Measurements from ENCODE around the gene PRSS53. TPM values are rescaled to one million over a fixed set of nuclear protein-coding genes. Genes with fewer than 3 reads are reported as not detected.

The PRSS53 gene
- total RNA-seq, 1 donor from 2014 or later = 1.2 TPM

GRCh38 chr16:31113121-31114120 is 24.7 kb upstream of the PRSS53 start:
- Histone ChIP-seq H3K4me3 (peak overlapping the region; percentile 33), H3K27ac (replicated peaks) (peak overlapping the region; percentile 99), H3K27me3 (ENCODE audit: low read depth) (no peaks in the 10 kb centered on the region), H3K36me3 (peaks cover 34% of the 10 kb centered on the region), H3K4me1 (peaks cover 69% of the 10 kb centered on the region), H3K9me3 (replicated peaks) (no peaks in the 10 kb centered on the region)
- no peak for TF ChIP-seq CTCF (IDR thresholded peaks at IDR 0.05; ENCODE audit: borderline replicate concordance)
- DNase-seq = no peak
- intact Hi-C loops (cut with micrococcal nuclease) = no loop called here

- intact Hi-C loops (cut with micrococcal nuclease) = no loop called here
- no peak for DNase-seq
- TF ChIP-seq CTCF (IDR thresholded peaks at IDR 0.05; ENCODE audit: borderline replicate concordance) = no peak
- H3K27ac ChIP-seq (replicated peaks) = peak overlapping the region; percentile 99
- no peak overlapping the region for H3K4me3 ChIP-seq
- H3K4me1 ChIP-seq = peaks cover 68% of the 10 kb centered on the region
- H3K36me3 ChIP-seq = peaks cover 34% of the 10 kb centered on the region
- H3K9me3 ChIP-seq (replicated peaks) = no peaks in the 10 kb centered on the region
- H3K27me3 ChIP-seq (ENCODE audit: low read depth) = no peaks in the 10 kb centered on the region
Observed at GRCh38 chr16:31112711-31113110, 24.0 kb upstream of the PRSS53 start.

DNA sequence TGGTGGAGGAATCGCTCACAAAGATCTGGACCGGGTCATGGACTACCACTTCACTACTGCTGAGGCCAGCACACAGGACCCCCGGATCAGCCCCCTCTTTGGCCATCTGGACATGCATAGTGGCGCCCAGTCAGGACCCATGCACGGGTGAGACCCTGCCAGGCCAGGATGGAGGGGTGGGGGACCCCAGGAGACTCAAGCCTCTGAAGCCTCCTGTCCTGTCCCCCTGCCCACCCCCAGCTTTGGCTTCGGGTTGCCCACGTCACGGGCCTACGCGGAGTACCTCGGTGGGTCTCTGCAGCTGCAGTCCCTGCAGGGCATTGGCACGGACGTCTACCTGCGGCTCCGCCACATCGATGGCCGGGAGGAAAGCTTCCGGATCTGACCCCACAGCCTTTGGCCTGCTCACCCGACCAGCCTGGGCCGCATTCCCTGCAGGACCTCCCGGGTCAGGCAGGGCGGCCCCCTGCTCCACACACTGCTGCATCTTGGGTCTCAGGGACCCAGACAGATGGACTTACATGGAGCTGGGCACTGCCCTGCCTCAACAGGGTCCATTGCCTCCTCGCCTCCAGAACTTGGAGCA is 23.2 kb upstream of the PRSS53 start:
- Histone ChIP-seq H3K4me1 (peaks cover 65% of the 10 kb centered on the region), H3K27ac (replicated peaks) (peak overlapping the region; percentile 99), H3K4me3 (no peak overlapping the region), H3K36me3 (peaks cover 34% of the 10 kb centered on the region), H3K27me3 (ENCODE audit: low read depth) (no peaks in the 10 kb centered on the region), H3K9me3 (replicated peaks) (no peaks in the 10 kb centered on the region)
- no peak for TF ChIP-seq CTCF (IDR thresholded peaks at IDR 0.05; ENCODE audit: borderline replicate concordance)
- intact Hi-C loops (cut with micrococcal nuclease) = no loop called here
- no peak for DNase-seq

- Histone ChIP-seq H3K27ac (replicated peaks) (no peak overlapping the region), H3K4me1 (peaks cover 62% of the 10 kb centered on the region), H3K9me3 (replicated peaks) (no peaks in the 10 kb centered on the region), H3K4me3 (no peak overlapping the region), H3K27me3 (ENCODE audit: low read depth) (no peaks in the 10 kb centered on the region), H3K36me3 (peaks cover 34% of the 10 kb centered on the region)
- intact Hi-C loops (cut with micrococcal nuclease) = no loop called here
- DNase-seq = no peak
- TF ChIP-seq CTCF (IDR thresholded peaks at IDR 0.05; ENCODE audit: borderline replicate concordance) = no peak
Observed at GRCh38 chr16:31110106-31111034, 21.6 kb upstream of the PRSS53 start.

DNA sequence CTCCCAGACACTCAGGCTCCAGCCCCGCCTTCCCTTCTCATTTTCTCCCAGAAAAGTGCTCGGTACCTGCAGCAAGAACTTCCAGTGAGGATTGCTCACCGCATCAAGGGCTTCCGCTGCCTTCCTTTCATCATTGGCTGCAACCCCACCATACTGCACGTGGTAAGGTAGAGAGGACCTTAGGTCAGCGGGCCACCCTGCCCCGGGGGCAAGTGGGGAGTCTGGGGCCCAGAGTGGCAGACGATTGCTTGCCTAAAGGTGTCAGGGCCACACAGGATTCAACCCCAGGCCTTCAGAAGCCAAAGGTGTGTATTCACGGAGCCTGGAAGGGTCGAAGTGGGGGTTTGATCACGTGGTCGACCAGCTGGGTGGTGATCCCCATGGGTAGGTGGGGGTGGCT is 20.9 kb upstream of the PRSS53 start:
- TF ChIP-seq CTCF (IDR thresholded peaks at IDR 0.05; ENCODE audit: borderline replicate concordance) = no peak
- intact Hi-C loops (cut with micrococcal nuclease) = no loop called here
- Histone ChIP-seq H3K27ac (replicated peaks) (peak overlapping the region; percentile 96), H3K27me3 (ENCODE audit: low read depth) (no peaks in the 10 kb centered on the region), H3K4me3 (peak overlapping the region; percentile 98), H3K4me1 (peaks cover 60% of the 10 kb centered on the region), H3K9me3 (replicated peaks) (no peaks in the 10 kb centered on the region), H3K36me3 (peaks cover 34% of the 10 kb centered on the region)
- no peak for DNase-seq
